G401.6 (cell line): Measurements from ENCODE around the gene GUCY2D.
"Not testable (repeated sequence)": the region's sequence is repeated elsewhere in the genome, so short reads cannot be mapped to it uniquely, and the experiment has no call there.

ENCODE experiments used
- FAIRE-seq: peaks from 2 replicates; lab custom pipeline; 2012; peaks lifted over from hg19 to GRCh38; lab: Jason Lieb, UNC

Gene GUCY2D

DNA sequence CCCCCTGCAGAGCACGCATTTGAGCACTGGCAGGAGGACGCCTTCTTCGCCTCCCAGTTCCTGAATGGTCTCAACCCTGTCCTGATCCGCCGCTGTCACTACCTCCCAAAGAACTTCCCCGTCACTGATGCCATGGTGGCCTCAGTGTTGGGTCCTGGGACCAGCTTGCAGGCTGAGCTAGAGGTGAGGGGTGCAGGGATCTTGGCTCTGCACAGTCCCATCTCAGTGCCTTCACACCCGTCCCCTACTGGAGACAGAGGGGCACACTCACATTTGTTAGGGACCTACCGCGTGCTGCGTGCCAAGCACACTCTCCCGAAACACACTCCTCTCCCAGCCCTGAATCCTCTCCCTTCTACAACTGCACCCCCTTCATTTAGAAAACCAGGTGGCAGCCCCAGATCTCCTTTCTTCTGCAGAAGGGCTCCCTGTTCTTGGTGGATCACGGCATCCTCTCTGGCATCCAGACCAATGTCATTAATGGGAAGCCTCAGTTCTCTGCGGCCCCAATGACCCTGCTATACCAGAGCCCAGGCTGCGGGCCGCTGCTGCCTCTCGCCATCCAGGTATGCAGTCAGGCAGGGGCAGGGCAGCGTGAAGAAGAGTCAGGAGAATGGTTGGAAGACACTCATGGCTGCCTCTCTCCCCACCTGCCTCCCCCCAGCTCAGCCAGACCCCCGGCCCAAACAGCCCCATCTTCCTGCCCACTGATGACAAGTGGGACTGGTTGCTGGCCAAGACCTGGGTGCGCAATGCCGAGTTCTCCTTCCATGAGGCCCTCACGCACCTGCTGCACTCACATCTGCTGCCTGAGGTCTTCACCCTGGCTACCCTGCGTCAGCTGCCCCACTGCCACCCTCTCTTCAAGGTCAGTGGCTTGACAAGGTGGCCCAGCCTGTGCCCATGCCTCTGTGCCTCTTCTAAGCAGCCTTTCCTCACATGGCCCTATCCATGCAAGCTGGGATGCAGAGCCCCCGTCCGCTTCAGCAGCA lies 42.7 kb downstream of the GUCY2D start:
- FAIRE-seq = no peak

- FAIRE-seq = no peak
These were observed 44.0 kb downstream of the GUCY2D start for GRCh38 chr17:8046306-8046928.

- no peak for FAIRE-seq
These were observed 44.7 kb downstream of the GUCY2D start for GRCh38 chr17:8046929-8047768.

- FAIRE-seq = no peak
These were observed 45.3 kb downstream of the GUCY2D start for GRCh38 chr17:8047769-8048110.

- no peak for FAIRE-seq
These were observed 45.8 kb downstream of the GUCY2D start for GRCh38 chr17:8048236-8048635.

GRCh38 chr17:8048736-8049135 lies 46.3 kb downstream of the GUCY2D start:
- no peak for FAIRE-seq

- FAIRE-seq = no peak
These were observed 49.4 kb downstream of the GUCY2D start for GRCh38 chr17:8051831-8052230.

DNA sequence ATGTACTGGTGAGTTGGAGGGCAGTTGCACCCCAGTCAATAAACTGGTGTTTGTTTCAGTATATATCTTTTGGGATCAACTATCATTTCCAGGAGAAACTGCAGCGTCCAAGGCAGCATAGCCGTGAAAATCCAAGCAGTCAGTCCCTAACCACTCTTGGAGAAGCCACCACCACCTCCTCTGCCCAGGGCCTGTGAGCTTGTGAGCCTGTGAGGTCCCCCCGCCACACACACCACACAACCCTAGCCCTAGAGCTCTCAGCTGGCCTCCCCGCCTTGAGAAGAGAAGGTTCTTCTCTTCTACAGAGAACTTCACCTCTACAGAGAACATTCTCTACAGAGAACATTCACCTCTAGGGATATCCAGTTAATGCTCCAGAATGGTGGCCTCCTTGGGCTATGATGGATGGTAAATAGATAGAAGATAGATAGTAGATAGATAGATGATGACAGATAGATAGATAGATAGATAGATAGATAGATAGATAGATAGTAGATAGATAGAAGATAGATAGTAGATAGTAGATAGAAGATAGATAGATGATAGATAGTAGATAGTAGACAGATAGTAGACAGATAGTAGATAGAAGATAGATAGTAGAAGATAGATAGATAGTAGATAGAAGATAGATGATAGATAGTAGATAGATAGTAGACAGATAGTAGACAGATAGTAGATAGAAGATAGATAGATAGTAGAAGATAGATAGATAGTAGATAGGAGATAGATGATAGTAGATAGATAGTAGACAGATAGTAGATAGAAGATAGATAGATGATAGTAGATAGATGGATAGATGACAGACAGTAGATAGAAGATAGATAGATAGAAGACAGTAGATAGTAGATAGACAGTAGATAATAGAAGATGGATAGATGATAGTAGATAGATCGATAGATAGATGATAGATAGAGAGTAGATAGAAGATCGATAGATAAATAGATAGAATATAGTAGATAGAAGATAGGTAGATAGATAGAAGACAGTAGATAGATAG lies 50.1 kb downstream of the GUCY2D start:
- no peak for FAIRE-seq

GRCh38 chr17:8053600-8053999 lies 51.2 kb downstream of the GUCY2D start:
- no peak for FAIRE-seq

DNA sequence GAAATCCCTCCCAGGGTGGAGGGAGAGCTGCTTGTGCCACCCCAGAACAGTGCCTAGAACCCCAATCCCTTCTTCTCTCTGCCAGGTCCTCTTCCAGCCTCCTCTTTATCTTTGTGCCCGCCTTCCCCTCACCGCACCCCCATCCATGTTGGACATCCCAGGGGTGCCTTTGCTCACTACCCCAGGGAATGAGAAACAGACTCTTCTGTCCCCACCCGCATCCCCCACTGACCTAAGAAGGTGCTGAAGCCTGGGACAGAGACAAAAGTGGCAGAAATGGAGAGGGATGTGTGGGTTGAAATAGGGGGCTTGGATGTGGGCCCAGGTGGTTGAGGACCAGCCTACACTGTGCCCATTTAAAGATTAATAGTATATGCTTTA lies 53.4 kb downstream of the GUCY2D start:
- no peak for FAIRE-seq

DNA sequence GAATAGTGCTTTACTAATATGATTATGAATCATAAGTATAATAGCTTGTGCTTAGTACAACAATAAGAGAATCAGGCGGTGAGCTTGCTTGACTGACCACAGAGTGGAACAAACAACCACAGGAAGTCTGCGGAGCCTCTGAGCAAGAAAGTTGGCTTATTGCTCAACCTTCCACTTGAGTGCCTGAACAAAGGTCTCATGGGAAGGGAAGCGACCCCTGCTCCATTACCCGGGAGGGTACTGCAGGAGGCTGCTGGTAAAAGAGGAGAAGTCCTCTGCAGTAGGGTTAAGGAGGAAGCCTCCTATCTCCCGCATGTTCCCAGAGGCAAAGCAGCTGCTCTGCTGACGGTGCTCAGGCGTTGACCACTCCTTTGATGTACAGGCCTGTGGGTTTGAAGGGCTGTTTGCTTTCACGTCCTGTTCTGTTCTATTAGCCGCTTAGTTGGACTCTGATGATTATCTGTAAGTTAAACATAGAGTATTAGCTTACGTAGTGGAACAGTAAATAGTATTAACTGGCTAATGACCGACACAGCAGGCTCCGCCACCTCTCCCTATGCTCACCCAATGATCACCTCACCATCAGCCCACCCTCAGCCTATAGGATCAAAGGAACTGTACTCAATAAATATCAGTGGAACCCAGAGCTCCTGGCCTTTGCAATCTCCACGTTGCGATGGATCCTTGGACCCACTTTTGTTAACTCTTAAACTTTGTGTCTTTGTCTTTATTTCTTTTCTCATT lies 54.0 kb downstream of the GUCY2D start:
- no peak for FAIRE-seq

DNA sequence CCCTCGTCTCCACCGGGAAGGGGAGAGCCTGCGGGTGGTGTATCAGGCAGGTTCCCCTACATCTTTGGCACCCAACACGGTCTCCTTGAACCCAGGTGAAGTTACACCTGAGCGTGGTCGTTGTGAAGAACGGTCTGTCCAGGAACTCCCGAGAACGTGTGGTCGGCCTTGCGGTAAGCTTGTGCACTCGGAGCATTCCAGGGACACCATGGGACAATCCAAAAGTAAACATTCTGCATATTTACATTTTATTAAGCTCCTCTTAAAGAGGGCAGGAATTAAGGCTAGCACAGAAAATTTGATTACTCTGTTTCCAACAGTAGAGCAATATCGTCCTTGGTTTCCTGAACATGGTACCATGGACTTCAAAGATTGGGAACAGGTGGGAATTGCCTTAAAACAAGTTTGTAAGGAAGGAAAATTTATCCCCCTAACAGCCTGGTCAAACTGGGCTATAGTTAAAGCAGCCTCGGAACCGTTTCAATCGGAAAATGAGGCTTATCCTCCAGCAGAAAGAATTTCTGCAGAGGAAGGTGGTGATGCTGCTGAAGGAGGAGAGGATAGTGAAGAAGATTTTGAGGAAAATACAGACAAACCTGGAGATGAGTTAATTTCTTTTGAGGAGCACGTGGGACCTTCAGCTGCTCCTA lies 54.7 kb downstream of the GUCY2D start:
- FAIRE-seq = no peak

DNA sequence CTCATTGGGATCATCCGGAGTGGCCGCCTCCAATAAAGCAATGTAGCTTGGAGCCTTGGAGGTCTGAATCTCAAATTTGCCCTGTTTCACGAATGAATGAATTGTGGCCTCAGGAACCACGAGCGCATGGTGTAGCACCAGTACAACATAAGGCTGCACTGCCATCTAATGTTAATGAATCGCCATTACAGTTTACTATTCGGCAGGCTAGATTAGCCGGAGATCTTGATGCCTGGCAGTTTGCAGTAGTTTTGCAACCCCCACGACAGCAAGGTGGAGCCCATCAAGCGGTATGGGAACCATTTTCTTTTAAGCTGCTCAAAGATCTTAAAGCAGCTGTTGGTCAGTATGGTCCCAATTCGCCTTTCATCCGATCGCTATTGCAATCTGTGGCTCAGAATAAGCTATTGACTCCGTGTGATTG lies 55.3 kb downstream of the GUCY2D start:
- peak; percentile 96 for FAIRE-seq

GRCh38 chr17:8059131-8059530 lies 56.7 kb downstream of the GUCY2D start:
- no peak for FAIRE-seq

- peak; percentile 95 for FAIRE-seq
These were observed 57.9 kb downstream of the GUCY2D start for GRCh38 chr17:8060274-8060673.

DNA sequence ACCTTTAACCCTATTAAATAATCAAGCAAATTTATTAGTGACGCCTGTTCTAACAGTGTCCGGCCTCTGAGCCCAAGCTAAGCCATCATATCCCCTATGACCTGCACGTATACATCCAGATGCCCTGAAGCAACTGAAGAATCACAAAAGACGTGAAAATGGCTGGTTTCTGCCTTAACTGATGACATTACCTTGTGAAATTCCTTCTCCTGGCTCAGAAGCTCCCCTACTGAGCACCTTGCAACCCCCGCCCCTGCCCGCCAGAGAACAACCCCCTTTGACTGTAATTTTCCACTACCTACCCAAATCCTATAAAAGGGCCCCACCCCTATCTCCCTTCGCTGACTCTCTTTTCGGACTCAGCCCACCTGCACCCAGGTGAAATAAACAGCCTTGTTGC lies 59.4 kb downstream of the GUCY2D start:
- FAIRE-seq = not testable (repeated sequence)

DNA sequence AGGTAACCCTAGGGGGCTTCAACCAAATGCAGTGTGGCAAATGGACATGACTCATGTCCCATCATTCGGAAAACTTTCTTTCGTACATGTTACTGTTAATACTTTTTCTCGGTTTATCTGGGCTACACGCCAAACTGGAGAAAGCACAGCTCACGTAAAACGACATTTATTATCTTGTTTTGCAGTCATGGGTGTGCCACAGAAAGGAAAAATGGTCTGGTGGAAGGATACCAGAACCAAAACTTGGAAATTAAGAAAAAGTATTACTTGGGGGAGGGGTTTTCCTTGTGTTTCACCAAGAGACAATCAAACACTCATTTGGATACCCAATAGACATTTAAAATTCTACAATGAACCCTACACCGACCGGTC lies 60.0 kb downstream of the GUCY2D start:
- no peak for FAIRE-seq

- FAIRE-seq = no peak
These were observed 60.5 kb downstream of the GUCY2D start for GRCh38 chr17:8062807-8063483.

GRCh38 chr17:8063761-8064534 lies 61.5 kb downstream of the GUCY2D start:
- FAIRE-seq = no peak
